Endothelial cell of coronary artery (primary cell): ENCODE data around the gene TMEM72. TPM values are rescaled to one million over a fixed set of nuclear protein-coding genes. Genes with fewer than 3 reads are reported as not detected.

ENCODE experiments used
- total RNA-seq: library from RNA; depleted of rRNA; stranded (reverse); fragments of >200 nt; gene quantifications from 2 replicates; pipeline ENCODE4 v1.2.3, GENCODE V29; 2014

Gene TMEM72
- total RNA-seq: not detected in 2 replicates

GRCh38 chr10:44911081-44911540 is at the start of gene TMEM72:
TMEM72 (plus strand) TSS chr10:44911337; CDS start chr10:44911513, 176 bp downstream.

GRCh38 chr10:44959247-44960087 is 48.3 kb downstream of the TMEM72 start, which contains the start of gene RASSF4:
RASSF4 (plus strand) TSS chr10:44959802; CDS start chr10:44970203, 10,401 bp downstream.

DNA sequence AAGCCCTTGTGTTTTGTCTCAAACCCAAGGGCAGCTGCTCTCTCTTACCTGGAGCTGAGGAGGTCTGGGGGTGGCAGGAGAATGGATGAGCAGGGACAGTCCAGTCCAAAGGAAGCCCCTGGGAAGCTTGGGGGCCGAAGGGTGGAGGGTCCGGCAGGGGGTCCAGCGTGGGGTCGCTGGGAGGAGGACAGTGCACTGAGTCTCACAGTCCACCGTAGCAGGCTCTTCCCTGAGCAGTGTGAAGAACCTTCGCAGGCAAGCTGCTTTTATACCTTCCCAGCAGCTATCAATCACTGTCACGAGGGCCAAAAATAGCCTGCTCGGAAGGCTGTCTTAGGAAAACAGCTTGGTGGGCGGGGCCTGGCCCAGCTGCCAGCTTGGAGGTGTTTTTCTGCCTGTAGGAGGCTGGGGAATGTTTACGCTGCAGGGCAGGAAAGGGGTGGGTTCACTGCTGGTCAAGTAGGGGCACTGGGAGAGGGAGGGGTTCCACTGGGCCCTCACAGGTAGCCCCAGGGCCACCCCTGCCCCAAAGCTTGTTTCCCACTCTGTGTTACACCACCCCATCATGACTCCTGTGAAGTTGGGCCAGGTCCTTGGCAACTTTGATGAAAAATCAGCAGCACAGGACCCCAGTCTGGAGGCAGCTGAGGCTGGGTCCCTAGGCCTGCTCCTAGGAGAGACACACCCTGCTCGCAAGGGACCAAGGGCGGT is 67.6 kb downstream of the TMEM72 start, which contains the start of gene DEPP1:
TSS of gene DEPP1 (minus strand) at position 240 of the 711 bp plus-strand sequence. CDS start 779 bp downstream, outside the sequence.

Other genes with a start within 250 kb of the TMEM72 start
- 4.6 and 14.3 TPM in 2 replicates for gene RASSF4, start 48.5 kb downstream of the TMEM72 start, total RNA-seq
- gene DEPP1, start 67.5 kb downstream of the TMEM72 start, total RNA-seq: 237 and 266 TPM in 2 replicates
- gene ZNF22, start 89.6 kb downstream of the TMEM72 start, total RNA-seq: 36.1 and 38.2 TPM in 2 replicates